Measurements from ENCODE around the gene STAMBPL1. TPM values are rescaled to one million over a fixed set of nuclear protein-coding genes. Genes with fewer than 3 reads are reported as not detected.

The STAMBPL1 gene
- total RNA-seq, 1 donor from 2014 or later: 15.7 TPM

- H3K36me3 ChIP-seq: no peaks in the 10 kb centered on the region
- no peak for DNase-seq (ENCODE audit: extremely low spot score in 2 of 2)
- no peaks in the 10 kb centered on the region for H3K9me3 ChIP-seq
- H3K4me3 ChIP-seq: no peak overlapping the region
- H3K4me1 ChIP-seq: peaks cover 12% of the 10 kb centered on the region
- no peak overlapping the region for H3K27ac ChIP-seq
- no peaks in the 10 kb centered on the region for H3K27me3 ChIP-seq
- TF ChIP-seq CTCF (IDR thresholded peaks at IDR 0.05) (no peak), POLR2AphosphoS5 (IDR thresholded peaks at IDR 0.05; ENCODE audit: insufficient read depth in 1 of 2, low read depth in 1 of 2) (peak in 1 of 2 donors; percentile 66), POLR2A (IDR thresholded peaks at IDR 0.05) (no peak)
- intact Hi-C loops (cut with DNase I): no loop called here
Measured at GRCh38 chr10:88848499-88848898, 31.5 kb upstream of the STAMBPL1 start.

GRCh38 chr10:88849234-88849633 lies 30.8 kb upstream of the STAMBPL1 start:
- H3K27me3 ChIP-seq: no peaks in the 10 kb centered on the region
- H3K4me3 ChIP-seq: no peak overlapping the region
- H3K4me1 ChIP-seq: peaks cover 12% of the 10 kb centered on the region
- intact Hi-C loops (cut with DNase I): no loop called here
- no peak overlapping the region for H3K27ac ChIP-seq
- H3K36me3 ChIP-seq: no peaks in the 10 kb centered on the region
- DNase-seq (ENCODE audit: extremely low spot score in 2 of 2): no peak
- no peaks in the 10 kb centered on the region for H3K9me3 ChIP-seq
- TF ChIP-seq CTCF (IDR thresholded peaks at IDR 0.05): no peak
- TF ChIP-seq POLR2AphosphoS5 (IDR thresholded peaks at IDR 0.05; ENCODE audit: insufficient read depth in 1 of 2, low read depth in 1 of 2): no peak
- TF ChIP-seq POLR2A (IDR thresholded peaks at IDR 0.05): no peak

- TF ChIP-seq POLR2AphosphoS5 (IDR thresholded peaks at IDR 0.05; ENCODE audit: insufficient read depth in 1 of 2, low read depth in 1 of 2) (no peak), POLR2A (IDR thresholded peaks at IDR 0.05) (no peak), CTCF (IDR thresholded peaks at IDR 0.05) (no peak)
- no peaks in the 10 kb centered on the region for H3K27me3 ChIP-seq
- intact Hi-C loops (cut with DNase I): no loop called here
- no peak overlapping the region for H3K27ac ChIP-seq
- H3K4me3 ChIP-seq: no peak overlapping the region
- peaks cover 12% of the 10 kb centered on the region for H3K4me1 ChIP-seq
- no peaks in the 10 kb centered on the region for H3K36me3 ChIP-seq
- no peaks in the 10 kb centered on the region for H3K9me3 ChIP-seq
- no peak for DNase-seq (ENCODE audit: extremely low spot score in 2 of 2)
Measured at GRCh38 chr10:88850712-88851111, 29.3 kb upstream of the STAMBPL1 start.

GRCh38 chr10:88851706-88852105 lies 28.3 kb upstream of the STAMBPL1 start, which contains the start of gene ANKRD22:
ANKRD22 (minus strand) TSS chr10:88851844; CDS start chr10:88851607, 237 bp downstream.
- no peaks in the 10 kb centered on the region for H3K36me3 ChIP-seq
- peak in 1 of 2 donors; percentile 86 for TF ChIP-seq POLR2AphosphoS5 (IDR thresholded peaks at IDR 0.05; ENCODE audit: insufficient read depth in 1 of 2, low read depth in 1 of 2)
- TF ChIP-seq CTCF (IDR thresholded peaks at IDR 0.05): no peak
- no peak within 1 kb of the TSS for H3K4me3 ChIP-seq
- H3K27me3 ChIP-seq: no peaks in the 10 kb centered on the region
- DNase-seq (ENCODE audit: extremely low spot score in 2 of 2): no peak
- H3K4me1 ChIP-seq: peaks cover 12% of the 10 kb centered on the region
- no peaks in the 10 kb centered on the region for H3K9me3 ChIP-seq
- intact Hi-C loops (cut with DNase I): no loop called here
- H3K27ac ChIP-seq: no peak within 1 kb of the TSS

GRCh38 chr10:88852327-88852726 lies 27.7 kb upstream of the STAMBPL1 start:
- intact Hi-C loops (cut with DNase I): no loop called here
- H3K4me1 ChIP-seq: peaks cover 12% of the 10 kb centered on the region
- no peak overlapping the region for H3K27ac ChIP-seq

More at GRCh38 chr10:88852327-88852726, 27.7 kb upstream of the STAMBPL1 start:
- Histone ChIP-seq H3K36me3 (no peaks in the 10 kb centered on the region), H3K9me3 (no peaks in the 10 kb centered on the region), H3K4me3 (no peak overlapping the region), H3K27me3 (no peaks in the 10 kb centered on the region)
- no peak for DNase-seq (ENCODE audit: extremely low spot score in 2 of 2)
- TF ChIP-seq POLR2A (IDR thresholded peaks at IDR 0.05): no peak
- no peak for TF ChIP-seq POLR2AphosphoS5 (IDR thresholded peaks at IDR 0.05; ENCODE audit: insufficient read depth in 1 of 2, low read depth in 1 of 2)
- no peak for TF ChIP-seq CTCF (IDR thresholded peaks at IDR 0.05)

Data from vagina (tissue), 2 donors.